ENCODE results near the gene MICAL3.
A peak's percentile ranks its signal among the peaks of the same experiment; 100 is the strongest.
"Not testable (repeated sequence)": the region's sequence is repeated elsewhere in the genome, so short reads cannot be mapped to it uniquely, and the experiment has no call there.

The MICAL3 gene

GRCh38 chr22:18059991-18060390, 35.6 kb upstream of the MICAL3 start:
- DNase-seq: no peak

- no peak for DNase-seq
Measured at GRCh38 chr22:18059473-18059872, 35.1 kb upstream of the MICAL3 start.

GRCh38 chr22:18059094-18059417, 34.7 kb upstream of the MICAL3 start:
- no peak for DNase-seq

DNA sequence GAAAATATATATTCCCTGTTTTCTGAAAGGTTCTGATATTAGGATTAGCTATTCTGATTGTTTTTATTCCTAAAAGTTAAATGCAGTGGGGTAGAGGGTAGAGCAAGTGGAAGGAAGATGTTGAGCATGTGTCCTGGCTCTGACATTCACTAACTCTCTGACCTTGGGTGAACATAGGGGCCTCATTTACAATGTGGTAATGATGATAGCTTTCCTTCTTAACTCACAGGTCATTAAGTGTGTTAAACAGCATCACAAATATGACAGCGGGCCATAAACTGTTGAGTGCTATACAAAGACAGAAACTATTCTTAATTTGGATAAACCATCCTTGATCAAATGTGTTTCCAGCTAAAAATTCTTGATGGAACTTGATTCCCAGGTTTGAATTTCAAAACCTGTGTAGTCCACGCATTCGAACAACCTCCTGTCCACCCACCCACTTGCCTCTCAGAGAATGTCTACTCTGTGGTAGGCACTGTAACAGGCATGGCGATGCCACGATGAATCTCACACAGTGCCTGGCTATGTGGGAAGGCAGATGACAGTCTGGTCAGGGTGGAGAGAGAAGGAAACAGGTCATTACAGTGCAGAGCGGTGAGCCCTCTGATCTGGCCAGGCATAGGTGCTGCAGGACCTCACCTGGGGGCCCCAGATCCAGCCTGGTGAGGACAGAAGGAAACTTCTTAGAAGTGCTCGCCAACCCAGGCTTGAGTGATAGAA, 34.2 kb upstream of the MICAL3 start:
- no peak for DNase-seq

- peak; percentile 97 for DNase-seq
Measured at GRCh38 chr22:18057568-18058209, 33.3 kb upstream of the MICAL3 start.

DNA sequence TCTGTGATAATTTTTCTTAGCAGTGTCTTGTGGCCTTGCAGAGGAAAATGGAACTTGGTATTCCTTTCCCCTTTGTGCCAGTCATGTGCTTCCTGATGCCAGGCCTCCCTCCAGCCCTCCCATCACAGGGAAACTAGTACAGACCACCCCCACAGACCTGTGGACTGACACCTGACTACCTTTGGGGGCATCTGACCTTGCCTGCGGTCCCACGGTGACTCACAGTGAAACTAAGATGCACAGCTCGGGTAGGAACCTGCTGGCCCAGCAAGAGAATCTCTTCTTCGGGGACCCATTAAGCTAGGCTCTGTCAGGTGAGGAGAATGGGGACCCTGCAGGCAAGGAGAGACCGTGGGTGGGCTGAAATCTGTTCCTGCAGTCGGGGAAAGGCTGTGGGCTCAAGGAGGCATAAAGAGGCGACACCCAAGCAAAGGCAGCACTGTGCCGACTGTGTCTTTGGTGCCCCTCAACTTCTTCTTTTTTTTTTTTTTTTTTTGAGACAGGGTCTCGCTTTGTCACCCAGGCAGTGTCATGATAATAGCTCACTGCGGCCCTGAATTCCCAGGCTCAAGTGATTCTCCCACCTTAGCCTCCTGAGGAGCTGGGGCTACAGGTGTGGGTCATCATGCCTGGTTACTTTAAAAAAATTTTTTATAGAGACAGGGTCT, 32.6 kb upstream of the MICAL3 start:
- DNase-seq: no peak

GRCh38 chr22:18056161-18056666, 31.9 kb upstream of the MICAL3 start:
- DNase-seq: peak; percentile 61

GRCh38 chr22:18055619-18056160, 31.3 kb upstream of the MICAL3 start:
- DNase-seq: no peak

GRCh38 chr22:18053216-18053946, 29.0 kb upstream of the MICAL3 start:
- not testable (repeated sequence) for DNase-seq

- not testable (repeated sequence) for DNase-seq
Measured at GRCh38 chr22:18051113-18051512, 26.8 kb upstream of the MICAL3 start.

- no peak for DNase-seq
Measured at GRCh38 chr22:18050065-18050464, 25.7 kb upstream of the MICAL3 start.

DNA sequence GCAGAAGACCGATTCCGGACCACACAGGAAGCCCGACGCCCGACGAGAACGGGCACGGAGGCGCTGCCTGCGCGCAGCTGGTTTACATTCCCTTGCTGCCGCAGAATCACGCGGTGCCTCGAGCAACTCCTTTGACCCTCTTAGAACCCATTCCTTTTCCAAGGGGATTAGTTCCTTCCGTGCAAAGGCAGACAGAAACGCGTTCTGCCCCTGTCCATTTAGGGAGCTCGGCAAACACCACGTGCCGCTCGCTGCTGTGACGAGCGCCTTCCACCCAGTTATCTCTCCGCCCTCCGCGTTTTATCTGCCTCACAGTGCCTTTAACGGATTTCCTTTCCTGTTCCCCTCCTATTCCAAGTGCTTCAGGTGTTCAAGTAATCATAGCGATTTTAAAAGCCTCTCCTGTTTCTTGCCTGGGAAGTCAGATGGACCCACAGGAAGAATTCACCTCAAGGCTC, 24.1 kb upstream of the MICAL3 start:
- peak; percentile 54 for DNase-seq

GRCh38 chr22:18048041-18048440, 23.7 kb upstream of the MICAL3 start:
- no peak for DNase-seq

GRCh38 chr22:18045794-18046193, 21.4 kb upstream of the MICAL3 start:
- no peak for DNase-seq

GRCh38 chr22:18044548-18045271, 20.3 kb upstream of the MICAL3 start:
- DNase-seq: no peak

DNA sequence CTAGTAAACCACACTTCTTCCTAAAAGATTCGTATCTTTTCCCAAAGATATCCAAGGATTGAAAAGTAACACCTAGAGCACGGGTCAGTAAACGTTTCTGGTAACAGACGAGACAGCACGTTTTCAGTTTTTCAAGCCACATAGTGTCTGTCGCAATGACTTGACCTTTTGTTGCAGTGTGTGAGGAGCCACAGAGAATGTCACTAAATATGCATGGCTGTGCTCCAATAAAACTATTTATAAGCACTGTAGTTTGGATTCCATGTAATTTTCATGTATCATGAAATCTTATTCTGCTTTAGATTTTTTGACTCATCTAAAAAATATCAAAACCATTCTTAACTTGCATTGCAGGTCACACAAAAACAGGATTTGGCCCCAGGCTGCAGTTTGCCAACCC, 18.3 kb upstream of the MICAL3 start:
- peak; percentile 50 for DNase-seq

- DNase-seq: not testable (repeated sequence)
Measured at GRCh38 chr22:18040898-18041297, 16.5 kb upstream of the MICAL3 start.

DNA sequence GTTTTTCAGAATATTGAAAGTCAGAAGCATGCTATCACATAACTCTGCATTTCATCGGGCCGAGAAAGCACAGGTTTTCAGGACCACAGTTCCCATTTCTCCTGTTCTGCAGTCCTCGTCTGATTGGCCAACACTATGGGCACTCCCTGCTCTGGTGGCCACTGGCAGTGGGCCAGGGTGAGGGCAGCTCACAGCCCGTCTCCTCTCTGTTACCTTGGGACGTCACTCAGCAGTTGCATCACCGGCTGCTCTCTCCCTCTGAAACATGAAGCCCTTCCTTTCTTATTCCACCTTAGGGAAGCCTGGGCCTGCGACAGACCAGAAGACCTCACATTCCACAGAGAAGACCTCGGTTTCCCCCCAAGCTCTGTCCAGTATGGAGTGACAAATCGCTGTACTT, 11.4 kb upstream of the MICAL3 start:
- no peak for DNase-seq

- no peak for DNase-seq
Measured at GRCh38 chr22:18034076-18034475, 9.7 kb upstream of the MICAL3 start.

GRCh38 chr22:18033204-18033998, 9.0 kb upstream of the MICAL3 start:
- DNase-seq: peak; percentile 72
